Activated T-helper 17 cell treated with anti-CD3 and anti-CD28 coated beads, Interleukin-2, amount 50 U/mL, for 72 hours (primary cell): ENCODE results near the gene LOXL4. TPM values are rescaled to one million over a fixed set of nuclear protein-coding genes. Genes with fewer than 3 reads are reported as not detected.
A peak's percentile ranks its signal among the peaks of the same experiment; 100 is the strongest.
"Not testable (repeated sequence)": the region's sequence is repeated elsewhere in the genome, so short reads cannot be mapped to it uniquely, and the experiment has no call there.

Experiments
- ATAC-seq: fragments of 150-1000 bp; cut with Tn5 transposase; replicated peaks from 2 replicates; pipeline ENCODE4 v1.10.0; 2021; ENCODE audit warnings: mild to moderate bottlenecking, moderate library complexity
- H3K27ac Mint-ChIP-seq: one replicate; pipeline ENCODE4 v1.8.0; 2022; ENCODE audit warnings: mixed read lengths
- H3K27me3 Mint-ChIP-seq: one replicate; pipeline ENCODE4 v1.8.0; 2022; ENCODE audit warnings: mixed read lengths
- H3K36me3 Mint-ChIP-seq: one replicate; pipeline ENCODE4 v1.8.0; 2022; ENCODE audit warnings: low read depth, mild to moderate bottlenecking, mixed read lengths
- H3K4me1 Mint-ChIP-seq: one replicate; pipeline ENCODE4 v1.8.0; 2022; ENCODE audit warnings: mixed read lengths
- H3K4me3 Mint-ChIP-seq: one replicate; pipeline ENCODE4 v1.8.0; 2022; ENCODE audit warnings: mild to moderate bottlenecking, mixed read lengths
- H3K9me3 Mint-ChIP-seq: one replicate; pipeline ENCODE4 v1.8.0; 2022; ENCODE audit warnings: mixed read lengths
- total RNA-seq, 2 donors: library from RNA; stranded (reverse); gene quantifications; one replicate each; pipeline ENCODE4 v1.2.3, GENCODE V29; 2022

Gene LOXL4
- total RNA-seq, 2 donors from 2014 or later: not detected

- H3K27ac Mint-ChIP-seq: no peak overlapping the region
- ATAC-seq: no peak
- no peaks in the 10 kb centered on the region for H3K27me3 Mint-ChIP-seq
- H3K36me3 Mint-ChIP-seq: peaks cover 48% of the 10 kb centered on the region
- H3K4me1 Mint-ChIP-seq: no peaks in the 10 kb centered on the region
- no peaks in the 10 kb centered on the region for H3K9me3 Mint-ChIP-seq
- H3K4me3 Mint-ChIP-seq: no peak overlapping the region
These were observed 16.6 kb downstream of the LOXL4 start for GRCh38 chr10:98251399-98251798.

DNA sequence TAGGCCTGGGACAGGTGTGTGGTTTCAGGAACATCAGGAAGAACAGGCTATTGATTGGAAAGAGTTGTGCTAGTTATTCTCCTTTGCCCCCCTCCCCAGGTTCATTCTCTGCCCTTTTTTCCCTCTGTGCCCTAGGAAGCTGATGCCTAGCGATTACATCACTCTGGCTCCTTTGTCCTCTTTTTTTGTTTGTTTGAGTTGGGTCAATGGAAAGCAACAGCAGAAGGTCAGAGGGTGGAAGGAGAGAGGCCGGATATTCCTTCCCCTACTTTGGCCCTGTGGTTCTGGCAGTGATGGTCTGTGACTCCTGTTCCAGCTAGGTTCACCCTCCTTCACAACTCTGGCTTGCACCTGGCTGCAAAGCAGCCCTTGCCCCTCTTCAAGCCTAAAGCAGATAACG is 18.9 kb downstream of the LOXL4 start:
- no peaks in the 10 kb centered on the region for H3K27me3 Mint-ChIP-seq

GRCh38 chr10:98248018-98248417 is 20.0 kb downstream of the LOXL4 start:
- Mint-ChIP-seq H3K36me3 (peaks cover 82% of the 10 kb centered on the region), H3K9me3 (no peaks in the 10 kb centered on the region), H3K4me1 (no peaks in the 10 kb centered on the region), H3K4me3 (no peak overlapping the region), H3K27me3 (no peaks in the 10 kb centered on the region), H3K27ac (no peak overlapping the region)
- ATAC-seq: no peak

More for the DNA sequence above, 18.9 kb downstream of the LOXL4 start:
- H3K9me3 Mint-ChIP-seq: no peaks in the 10 kb centered on the region
- H3K27ac Mint-ChIP-seq: no peak overlapping the region
- H3K4me1 Mint-ChIP-seq: no peaks in the 10 kb centered on the region
- H3K4me3 Mint-ChIP-seq: no peak overlapping the region
- peaks cover 71% of the 10 kb centered on the region for H3K36me3 Mint-ChIP-seq
- ATAC-seq: no peak

- Mint-ChIP-seq H3K9me3 (no peaks in the 10 kb centered on the region), H3K27ac (peak overlapping the region; percentile 20), H3K4me1 (no peaks in the 10 kb centered on the region), H3K27me3 (no peaks in the 10 kb centered on the region), H3K36me3 (peaks cover 89% of the 10 kb centered on the region), H3K4me3 (no peak overlapping the region)
- ATAC-seq: no peak
These were observed 20.8 kb downstream of the LOXL4 start for GRCh38 chr10:98246911-98247805.

GRCh38 chr10:98244586-98244985 is 23.4 kb downstream of the LOXL4 start:
- peaks cover 95% of the 10 kb centered on the region for H3K36me3 Mint-ChIP-seq
- H3K27ac Mint-ChIP-seq: no peak overlapping the region
- H3K4me3 Mint-ChIP-seq: no peak overlapping the region
- no peaks in the 10 kb centered on the region for H3K9me3 Mint-ChIP-seq
- H3K27me3 Mint-ChIP-seq: no peaks in the 10 kb centered on the region
- no peaks in the 10 kb centered on the region for H3K4me1 Mint-ChIP-seq
- ATAC-seq: no peak

DNA sequence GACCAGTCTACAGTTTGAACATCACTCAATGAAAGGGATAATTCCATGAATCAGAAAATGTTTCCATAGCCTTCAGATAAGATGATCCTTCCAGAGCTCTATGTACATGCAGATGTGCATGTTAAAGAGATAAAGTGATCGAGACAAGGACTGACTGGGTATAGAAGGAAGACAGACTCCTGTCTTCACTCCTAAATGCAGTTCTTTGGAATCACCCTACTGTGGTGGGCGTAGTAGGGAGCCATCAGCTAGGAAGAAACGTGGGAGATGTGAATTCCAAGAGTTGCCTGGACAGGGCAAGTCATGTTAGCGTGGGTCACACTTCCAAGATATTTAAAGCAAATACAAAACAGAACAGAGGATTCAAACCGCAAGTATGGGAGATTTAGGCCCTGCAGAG is 23.9 kb downstream of the LOXL4 start:
- Mint-ChIP-seq H3K27ac (no peak overlapping the region), H3K4me3 (no peak overlapping the region), H3K9me3 (no peaks in the 10 kb centered on the region), H3K4me1 (no peaks in the 10 kb centered on the region), H3K27me3 (no peaks in the 10 kb centered on the region), H3K36me3 (peaks cover 95% of the 10 kb centered on the region)
- ATAC-seq: no peak

GRCh38 chr10:98242823-98243222 is 25.2 kb downstream of the LOXL4 start:
- Mint-ChIP-seq H3K36me3 (peaks cover 99% of the 10 kb centered on the region), H3K27ac (no peak overlapping the region), H3K4me1 (no peaks in the 10 kb centered on the region), H3K9me3 (no peaks in the 10 kb centered on the region), H3K4me3 (no peak overlapping the region), H3K27me3 (no peaks in the 10 kb centered on the region)
- ATAC-seq: no peak

- no peak for ATAC-seq
- H3K4me1 Mint-ChIP-seq: no peaks in the 10 kb centered on the region
- H3K9me3 Mint-ChIP-seq: no peaks in the 10 kb centered on the region
- no peak overlapping the region for H3K4me3 Mint-ChIP-seq
- no peak overlapping the region for H3K27ac Mint-ChIP-seq
- H3K27me3 Mint-ChIP-seq: no peaks in the 10 kb centered on the region
- H3K36me3 Mint-ChIP-seq: peaks cover 99% of the 10 kb centered on the region
These were observed 27.5 kb downstream of the LOXL4 start for GRCh38 chr10:98240524-98240923.

DNA sequence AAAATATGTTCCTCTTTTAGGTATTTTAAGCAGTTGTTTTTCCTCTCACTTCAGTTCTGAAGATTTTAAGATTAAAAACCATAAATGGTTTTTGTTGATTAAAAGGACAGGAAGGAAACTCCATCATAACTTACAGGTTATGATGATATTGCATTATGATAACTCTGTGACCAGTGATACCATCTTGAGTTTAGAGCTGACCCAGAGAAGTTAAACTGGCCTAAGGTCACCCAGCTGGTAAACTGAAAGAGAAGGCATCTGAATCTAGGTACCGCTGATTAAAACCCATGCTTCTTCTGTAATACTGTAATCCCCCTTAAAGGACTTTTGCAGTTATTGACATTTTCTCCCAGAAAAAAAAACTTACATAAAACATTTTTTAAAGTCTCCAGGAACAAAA is 29.6 kb downstream of the LOXL4 start:
- Mint-ChIP-seq H3K4me3 (no peak overlapping the region), H3K9me3 (no peaks in the 10 kb centered on the region), H3K36me3 (peaks cover 99% of the 10 kb centered on the region), H3K4me1 (peaks cover 5% of the 10 kb centered on the region), H3K27ac (no peak overlapping the region), H3K27me3 (no peaks in the 10 kb centered on the region)
- no peak for ATAC-seq

DNA sequence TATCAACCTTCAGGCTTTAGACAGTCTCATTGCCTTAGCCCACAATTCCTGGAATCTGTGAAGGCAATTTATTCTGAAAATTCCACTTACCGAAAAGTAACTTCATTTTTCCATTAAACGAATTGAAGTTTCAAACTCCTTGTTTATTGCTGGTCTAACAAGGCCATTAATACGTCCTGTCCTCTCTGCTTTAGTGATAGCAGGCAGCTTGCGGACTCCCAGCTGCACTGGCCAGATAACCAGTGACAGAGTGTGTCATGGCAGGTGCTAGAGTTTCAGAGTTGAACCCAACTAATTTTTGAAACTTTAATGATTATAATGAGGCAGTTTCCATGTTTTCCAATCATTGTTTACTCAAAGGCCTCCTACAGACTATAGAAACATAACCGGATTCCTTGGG is 31.1 kb downstream of the LOXL4 start:
- H3K27ac Mint-ChIP-seq: no peak overlapping the region
- peaks cover 5% of the 10 kb centered on the region for H3K4me1 Mint-ChIP-seq

GRCh38 chr10:98235846-98236245 is 32.1 kb downstream of the LOXL4 start:
- Mint-ChIP-seq H3K27ac (no peak overlapping the region), H3K9me3 (no peaks in the 10 kb centered on the region), H3K36me3 (peaks cover 98% of the 10 kb centered on the region), H3K4me1 (peaks cover 5% of the 10 kb centered on the region), H3K4me3 (no peak overlapping the region), H3K27me3 (no peaks in the 10 kb centered on the region)
- no peak for ATAC-seq

More for the DNA sequence above, 31.1 kb downstream of the LOXL4 start:
- H3K4me3 Mint-ChIP-seq: no peak overlapping the region
- H3K36me3 Mint-ChIP-seq: peaks cover 98% of the 10 kb centered on the region
- no peaks in the 10 kb centered on the region for H3K27me3 Mint-ChIP-seq
- ATAC-seq: no peak
- no peaks in the 10 kb centered on the region for H3K9me3 Mint-ChIP-seq

- no peaks in the 10 kb centered on the region for H3K9me3 Mint-ChIP-seq
- H3K27me3 Mint-ChIP-seq: no peaks in the 10 kb centered on the region
- peaks cover 83% of the 10 kb centered on the region for H3K36me3 Mint-ChIP-seq
- no peak overlapping the region for H3K4me3 Mint-ChIP-seq
- ATAC-seq: no peak
- no peak overlapping the region for H3K27ac Mint-ChIP-seq
- peaks cover 16% of the 10 kb centered on the region for H3K4me1 Mint-ChIP-seq
These were observed 36.6 kb downstream of the LOXL4 start for GRCh38 chr10:98231417-98231816.

GRCh38 chr10:98228266-98228665 is 39.7 kb downstream of the LOXL4 start:
- not testable (repeated sequence) for H3K27me3 Mint-ChIP-seq, H3K9me3 Mint-ChIP-seq, H3K4me3 Mint-ChIP-seq, H3K27ac Mint-ChIP-seq
- ATAC-seq: peak; percentile 37
- H3K36me3 Mint-ChIP-seq: peaks cover 68% of the 10 kb centered on the region
- H3K4me1 Mint-ChIP-seq: peaks cover 17% of the 10 kb centered on the region

DNA sequence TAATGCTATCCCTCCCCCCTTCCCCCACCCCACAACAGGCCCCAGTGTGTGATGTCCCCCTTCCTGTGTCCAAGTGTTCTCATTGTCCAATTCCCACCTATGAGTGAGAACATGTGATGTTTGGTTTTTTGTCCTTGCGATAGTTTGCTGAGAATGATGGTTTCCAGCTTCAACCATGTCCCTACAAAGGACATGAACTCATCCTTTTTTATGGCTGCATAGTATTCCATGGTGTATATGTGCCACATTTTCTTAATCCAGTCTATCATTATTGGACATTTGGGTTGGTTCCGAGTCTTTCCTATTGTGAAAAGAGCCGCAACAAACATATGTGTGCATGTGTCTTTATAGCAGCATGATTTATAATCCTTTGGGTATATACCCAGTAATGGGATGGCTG is 40.3 kb downstream of the LOXL4 start:
- not testable (repeated sequence) for H3K9me3 Mint-ChIP-seq, H3K4me3 Mint-ChIP-seq, H3K27me3 Mint-ChIP-seq, ATAC-seq, H3K27ac Mint-ChIP-seq
- peaks cover 17% of the 10 kb centered on the region for H3K4me1 Mint-ChIP-seq
- H3K36me3 Mint-ChIP-seq: peaks cover 62% of the 10 kb centered on the region

- H3K27ac Mint-ChIP-seq: no peak overlapping the region
- H3K4me1 Mint-ChIP-seq: peaks cover 17% of the 10 kb centered on the region
- no peak for ATAC-seq
- no peaks in the 10 kb centered on the region for H3K27me3 Mint-ChIP-seq
- H3K36me3 Mint-ChIP-seq: peaks cover 52% of the 10 kb centered on the region
- no peak overlapping the region for H3K4me3 Mint-ChIP-seq
- H3K9me3 Mint-ChIP-seq: no peaks in the 10 kb centered on the region
These were observed 41.4 kb downstream of the LOXL4 start for GRCh38 chr10:98226508-98227144.
